PC-9 (cell line): Measurements from ENCODE around the gene DNAH14. TPM values are rescaled to one million over a fixed set of nuclear protein-coding genes. Genes with fewer than 3 reads are reported as not detected.
"Not testable (repeated sequence)": the region's sequence is repeated elsewhere in the genome, so short reads cannot be mapped to it uniquely, and the experiment has no call there.

Source experiments
- BruUV-seq: library from RNA; stranded (reverse); fragments of 400-500 nt; replicated peaks from 2 replicates; lab custom pipeline; 2021; lab: Mats Ljungman, UMichigan
- CTCF ChIA-PET: fragments of 300-600 bp; sonication (Branson Sonifier 250); formaldehyde crosslinking; loops from one replicate; lab custom pipeline; 2022; ENCODE audit warnings: antibody characterized with exemption; lab: Charles Lee
- POLR2A ChIA-PET: fragments of 300-600 bp; sonication (Branson Sonifier 250); formaldehyde crosslinking; loops from one replicate; lab custom pipeline; 2022; ENCODE audit warnings: antibody characterized with exemption; ENCODE audit not compliant: unreplicated experiment; lab: Charles Lee
- DNase-seq, 2 experiments: peaks; one replicate each; pipeline versions ENCODE4 v3.0.0 to v3.0.0-alpha.2; 2015 to 2022; ENCODE audit warnings: mixed read lengths in 1 of 2
- H2AFZ ChIP-seq: fragments of 200-600 bp; sonication (generic); 2 replicates; pipeline ENCODE4 v1.8.1; 2017; ENCODE audit warnings: antibody characterized with exemption
- H3F3A ChIP-seq: fragments of 200-600 bp; sonication (generic); 2 replicates; pipeline ENCODE4 v1.8.1; 2017; ENCODE audit warnings: antibody characterized with exemption, mild to moderate bottlenecking, low read depth; ENCODE audit not compliant: insufficient read depth
- H3K27ac ChIP-seq: fragments of 200-600 bp; sonication (generic); 2 replicates; pipeline ENCODE4 v1.6.1; 2016; ENCODE audit warnings: mixed run types
- H3K27me3 ChIP-seq: fragments of 200-600 bp; sonication (generic); 2 replicates; pipeline ENCODE4 v1.6.1; 2016; ENCODE audit warnings: low read depth, mixed run types; ENCODE audit not compliant: insufficient read depth
- H3K36me3 ChIP-seq: fragments of 200-600 bp; sonication (generic); 2 replicates; pipeline ENCODE4 v1.6.1; 2016; ENCODE audit warnings: low read depth, mixed run types
- H3K4me1 ChIP-seq: fragments of 200-600 bp; sonication (generic); replicated peaks from 2 replicates; pipeline ENCODE4 v1.6.1; 2016; ENCODE audit warnings: mixed run types; ENCODE audit not compliant: insufficient read depth
- H3K4me2 ChIP-seq: fragments of 200-600 bp; sonication (generic); 2 replicates; pipeline ENCODE4 v1.6.1; 2017; ENCODE audit warnings: mixed run types
- H3K4me3 ChIP-seq: fragments of 200-600 bp; sonication (generic); 2 replicates; pipeline ENCODE4 v1.6.1; 2016; ENCODE audit warnings: mixed run types
- H3K79me2 ChIP-seq: fragments of 200-600 bp; sonication (generic); 2 replicates; pipeline ENCODE4 v1.6.1; 2017; ENCODE audit warnings: low read depth, mixed run types
- H3K9me2 ChIP-seq: fragments of 200-600 bp; sonication (generic); 2 replicates; pipeline ENCODE4 v1.8.1; 2017; ENCODE audit warnings: mild to moderate bottlenecking; ENCODE audit not compliant: insufficient read depth
- H3K9me3 ChIP-seq: fragments of 200-600 bp; sonication (generic); 2 replicates; pipeline ENCODE4 v1.8.1; 2016; ENCODE audit warnings: low read depth; ENCODE audit not compliant: insufficient read depth
- H4K20me1 ChIP-seq: fragments of 200-600 bp; sonication (generic); 2 replicates; pipeline ENCODE4 v1.8.1; 2017; ENCODE audit not compliant: insufficient read depth
- CTCF ChIP-seq: fragments of 200-600 bp; sonication (generic); conservative IDR thresholded peaks from 2 replicates; pipeline ENCODE4 v1.6.1; 2017; ENCODE audit warnings: mixed run types, antibody characterized with exemption, mild to moderate bottlenecking, moderate library complexity
- EZH2 ChIP-seq: fragments of 200-600 bp; sonication (generic); IDR thresholded peaks from 2 replicates; pipeline ENCODE4 v1.8.0; 2017; ENCODE audit warnings: antibody characterized with exemption, low read depth
- intact Hi-C: fragments of 100-400 bp; cut with micrococcal nuclease; formaldehyde crosslinking; loops from one replicate; pipeline ENCODE4 v1.10.0; 2022; ENCODE audit not compliant: unreplicated experiment
- total RNA-seq: library from RNA; stranded (reverse); gene quantifications from 2 replicates; pipeline ENCODE4 v1.2.3, GENCODE V29; 2021

DNAH14 gene
- total RNA-seq, 1 experiment from 2014 or later, result 48.8 TPM

GRCh38 chr1:224989615-224990014 is 60.1 kb downstream of the DNAH14 start:
- H3K9me2 ChIP-seq, result no peaks in the 10 kb centered on the region
- H2AFZ ChIP-seq, result no peak overlapping the region
- no peaks in the 10 kb centered on the region for H3K79me2 ChIP-seq
- ChIA-PET POLR2A (no interaction called here), CTCF (interaction anchor here (0.6 kb wide), 1 partner anchor 490 kb away, joined by 4 read pairs; no protein-coding TSS in a partner anchor)
- H3F3A ChIP-seq, result 0 out of 2 replicates have a peak, but pooled peaks cover 4% of the 10 kb centered on the region
- H3K4me2 ChIP-seq, result no peak overlapping the region
- BruUV-seq, result no TSS peak
- H3K4me1 ChIP-seq, result no peaks in the 10 kb centered on the region
- intact Hi-C loops, result no loop called here
- no peak overlapping the region for H3K27ac ChIP-seq
- H4K20me1 ChIP-seq, result no peaks in the 10 kb centered on the region
- TF ChIP-seq EZH2 (no peak), CTCF (no peak)
- H3K27me3 ChIP-seq, result no peaks in the 10 kb centered on the region
- H3K36me3 ChIP-seq, result 0 out of 2 replicates have a peak, but pooled peaks cover under 1% of the 10 kb centered on the region
- DNase-seq, result no peak
- no peaks in the 10 kb centered on the region for H3K9me3 ChIP-seq
- H3K4me3 ChIP-seq, result no peak overlapping the region

DNA sequence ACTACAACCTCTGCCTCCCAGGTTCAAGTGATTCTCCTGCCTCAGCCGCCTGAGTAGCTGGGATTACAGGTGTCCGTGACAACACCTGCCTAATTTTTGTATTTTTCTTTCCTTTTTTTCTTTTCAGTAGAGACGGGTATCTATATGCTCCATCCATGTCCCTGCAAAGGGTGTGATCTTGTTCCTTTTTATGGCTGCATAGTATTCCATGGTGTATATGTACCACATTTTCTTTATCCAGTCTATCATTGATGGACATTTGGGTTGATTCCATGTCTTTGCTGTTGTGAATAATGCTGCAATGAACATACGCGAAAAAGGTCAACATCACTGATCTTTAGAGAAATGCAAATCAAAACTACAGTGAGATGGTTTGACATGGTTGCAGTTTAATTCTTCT is 62.1 kb downstream of the DNAH14 start:
- POLR2A ChIA-PET, H3K9me2 ChIP-seq: not testable (repeated sequence)

DNA sequence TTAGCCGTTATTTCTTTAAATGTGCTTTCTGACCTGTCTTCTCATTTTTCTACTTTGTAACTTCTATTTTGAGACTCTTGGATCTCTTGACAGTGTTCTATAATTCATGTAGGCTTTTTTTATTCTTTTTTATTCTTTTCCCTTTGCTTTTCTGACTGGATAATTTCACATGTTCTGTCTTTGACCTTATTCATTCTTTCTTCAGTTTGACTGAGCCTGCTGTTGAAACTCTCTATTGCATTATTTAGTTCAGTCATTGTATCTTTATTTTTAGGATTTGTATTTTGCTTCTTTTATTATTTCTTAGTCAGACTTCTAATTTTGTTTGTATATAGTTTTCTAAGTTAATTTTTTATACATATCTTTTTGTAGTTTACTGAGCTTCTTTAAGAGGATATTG is 66.1 kb downstream of the DNAH14 start:
- Histone ChIP-seq H4K20me1 (no peaks in the 10 kb centered on the region), H3K27ac (no peak overlapping the region), H3K36me3 (peaks cover 9% of the 10 kb centered on the region; the same call in 1 of the 2 replicates), H2AFZ (no peak overlapping the region), H3K9me2 (no peaks in the 10 kb centered on the region), H3K4me2 (no peak overlapping the region), H3K79me2 (no peaks in the 10 kb centered on the region), H3K4me1 (no peaks in the 10 kb centered on the region), H3K27me3 (no peaks in the 10 kb centered on the region), H3F3A (0 out of 2 replicates have a peak, but pooled peaks cover 1% of the 10 kb centered on the region), H3K4me3 (no peak overlapping the region), H3K9me3 (peaks cover 7% of the 10 kb centered on the region; the same call in 1 of the 2 replicates)
- TF ChIP-seq CTCF, result no peak
- no peak for TF ChIP-seq EZH2
- BruUV-seq, result no TSS peak
- intact Hi-C loops, result no loop called here
- ChIA-PET CTCF (no interaction called here), POLR2A (interaction anchor here (0.7 kb wide), 1 partner anchor 12 kb away, joined by 4 read pairs; no protein-coding TSS in a partner anchor)
- DNase-seq, result no peak

More for the DNA sequence above, 62.1 kb downstream of the DNAH14 start:
- H3K4me3 ChIP-seq, H3K27ac ChIP-seq, BruUV-seq, DNase-seq, H3F3A ChIP-seq, CTCF ChIA-PET, H2AFZ ChIP-seq, H3K27me3 ChIP-seq, H3K9me3 ChIP-seq, H3K79me2 ChIP-seq, H3K36me3 ChIP-seq, H3K4me1 ChIP-seq, H3K4me2 ChIP-seq, intact Hi-C loops, H4K20me1 ChIP-seq: not testable (repeated sequence)

GRCh38 chr1:224996266-224996665 is 66.8 kb downstream of the DNAH14 start:
- TF ChIP-seq EZH2, result no peak
- no peak for TF ChIP-seq CTCF
- H3K27me3 ChIP-seq, result no peaks in the 10 kb centered on the region
- H3K27ac ChIP-seq, result no peak overlapping the region
- DNase-seq, result no peak
- peaks cover 9% of the 10 kb centered on the region; the same call in 1 of the 2 replicates for H3K36me3 ChIP-seq
- no peak overlapping the region for H3K4me2 ChIP-seq
- no TSS peak for BruUV-seq
- H3K9me3 ChIP-seq, result peaks cover 7% of the 10 kb centered on the region; the same call in 1 of the 2 replicates
- no peak overlapping the region for H3K4me3 ChIP-seq
- H2AFZ ChIP-seq, result no peak overlapping the region
- ChIA-PET POLR2A (interaction anchor here (0.7 kb wide), 1 partner anchor 13 kb away, joined by 4 read pairs; no protein-coding TSS in a partner anchor), CTCF (no interaction called here)
- no peaks in the 10 kb centered on the region for H3K4me1 ChIP-seq
- H3K79me2 ChIP-seq, result no peaks in the 10 kb centered on the region
- H3K9me2 ChIP-seq, result no peaks in the 10 kb centered on the region
- intact Hi-C loops, result no loop called here
- H3F3A ChIP-seq, result no peaks in the 10 kb centered on the region
- no peaks in the 10 kb centered on the region for H4K20me1 ChIP-seq
